Activated CD8-positive, alpha-beta T cell treated with anti-CD3 and anti-CD28 coated beads for 36 hours (primary cell): ENCODE data around the gene HNRNPM. TPM values are rescaled to one million over a fixed set of nuclear protein-coding genes. Genes with fewer than 3 reads are reported as not detected.
A peak's percentile ranks its signal among the peaks of the same experiment; 100 is the strongest.
"Not testable (repeated sequence)": the region's sequence is repeated elsewhere in the genome, so short reads cannot be mapped to it uniquely, and the experiment has no call there.

ENCODE experiments used
- ATAC-seq: fragments of 200-7000 bp; cut with Tn5 transposase; one replicate; pipeline ENCODE4 v1.10.0; 2021; ENCODE audit warnings: mild to moderate bottlenecking, moderate library complexity
- CTCF ChIA-PET: fragments of 350-600 bp; sonication (Branson Sonifier 250); formaldehyde crosslinking; loops from one replicate; lab custom pipeline; 2021; ENCODE audit warnings: antibody characterized with exemption; lab: Charles Lee
- POLR2A ChIA-PET: fragments of 350-600 bp; sonication (Branson Sonifier 250); formaldehyde crosslinking; loops from one replicate; lab custom pipeline; 2021; ENCODE audit warnings: antibody characterized with exemption; lab: Charles Lee
- DNase-seq: peaks from one replicate; pipeline ENCODE4 v3.0.0-alpha.2; 2020
- H3K27ac Mint-ChIP-seq: one replicate; pipeline ENCODE4 v1.8.0; 2021; ENCODE audit warnings: mild to moderate bottlenecking, mixed read lengths
- H3K27me3 Mint-ChIP-seq: one replicate; pipeline ENCODE4 v1.8.0; 2021; ENCODE audit warnings: mixed read lengths
- H3K36me3 Mint-ChIP-seq: one replicate; pipeline ENCODE4 v1.8.0; 2021; ENCODE audit warnings: low read depth, mixed read lengths
- H3K4me1 Mint-ChIP-seq: one replicate; pipeline ENCODE4 v1.8.0; 2021; ENCODE audit warnings: low read depth, mixed read lengths
- H3K4me3 Mint-ChIP-seq: one replicate; pipeline ENCODE4 v1.8.0; 2021; ENCODE audit warnings: mild to moderate bottlenecking, moderate library complexity, mixed read lengths
- H3K9me3 Mint-ChIP-seq: one replicate; pipeline ENCODE4 v1.8.0; 2021; ENCODE audit warnings: mixed read lengths
- CTCF ChIP-seq: fragments of 200-600 bp; IDR thresholded peaks from one replicate; pipeline ENCODE4 v1.8.0; 2022; ENCODE audit warnings: antibody characterized with exemption, mild to moderate bottlenecking
- intact Hi-C: fragments of 100-400 bp; cut with micrococcal nuclease; formaldehyde crosslinking; loops from one replicate; pipeline ENCODE4 v1.10.0; 2022
- total RNA-seq, 2 experiments: library from RNA; stranded (reverse); gene quantifications; one replicate each; pipeline ENCODE4 v1.2.3, GENCODE V29; 2021

The HNRNPM gene
- total RNA-seq, 2 experiments from 2014 or later = 242 to 254 TPM

GRCh38 chr19:8511573-8512101 is 66.9 kb downstream of the HNRNPM start:
- DNase-seq (no peak), ATAC-seq (no peak)
- no peak for TF ChIP-seq CTCF
- H3K36me3 Mint-ChIP-seq = peaks cover 5% of the 10 kb centered on the region
- no peak overlapping the region for H3K27ac Mint-ChIP-seq
- CTCF ChIA-PET = interaction anchor here (10.2 kb wide), 1 partner anchor 67 kb away, joined by 117 read pairs; the partner anchor contains the start of gene MYO1F
- no peaks in the 10 kb centered on the region for H3K9me3 Mint-ChIP-seq
- intact Hi-C loops = loop anchor here (5.0 kb wide), 1 partner anchor 66 kb away; the partner anchor contains the start of gene MYO1F
- no peaks in the 10 kb centered on the region for H3K27me3 Mint-ChIP-seq
- POLR2A ChIA-PET = interaction anchor here (0.5 kb wide), 1 partner anchor 215 kb away, joined by 3 read pairs; no protein-coding TSS in a partner anchor
- H3K4me3 Mint-ChIP-seq = no peak overlapping the region
- H3K4me1 Mint-ChIP-seq = peaks cover 27% of the 10 kb centered on the region

- Mint-ChIP-seq H3K9me3 (no peaks in the 10 kb centered on the region), H3K36me3 (peaks cover 5% of the 10 kb centered on the region), H3K4me3 (peak overlapping the region; percentile 58), H3K27ac (peak overlapping the region; percentile 86), H3K4me1 (peaks cover 28% of the 10 kb centered on the region), H3K27me3 (no peaks in the 10 kb centered on the region)
- intact Hi-C loops = loop anchor here (5.0 kb wide), 1 partner anchor 65 kb away; the partner anchor contains the start of gene MYO1F
- POLR2A ChIA-PET = interaction anchor here (1.3 to 3.0 kb wide), 8 partner anchors 12 to 181 kb away, joined by 3 to 24 read pairs (median 10); partner anchors contain the start of genes MARCHF2 and MYO1F
- DNase-seq (peak; percentile 51), ATAC-seq (no peak)
- TF ChIP-seq CTCF = no peak
- CTCF ChIA-PET = interaction anchor here (1.0 to 10.2 kb wide), 4 partner anchors 59 to 99 kb away, joined by 3 to 117 read pairs (median 6); partner anchors contain the start of genes MARCHF2 and MYO1F
These were observed 67.6 kb downstream of the HNRNPM start for GRCh38 chr19:8512115-8512967.

- CTCF ChIA-PET = interaction anchor here (0.9 to 10.2 kb wide), 8 partner anchors 8 to 129 kb away, joined by 3 to 117 read pairs (median 4); partner anchors contain the start of genes MARCHF2 and MYO1F
- no peak for ATAC-seq
- Mint-ChIP-seq H3K27ac (peak overlapping the region; percentile 99), H3K9me3 (no peaks in the 10 kb centered on the region), H3K4me1 (peaks cover 36% of the 10 kb centered on the region), H3K27me3 (no peaks in the 10 kb centered on the region), H3K4me3 (peak overlapping the region; percentile 88), H3K36me3 (peaks cover 5% of the 10 kb centered on the region)
- DNase-seq = no peak
- intact Hi-C loops = loop anchor here (5.0 kb wide), 1 partner anchor 64 kb away; the partner anchor contains the start of gene MYO1F
- POLR2A ChIA-PET = interaction anchor here (0.7 to 3.0 kb wide), 25 partner anchors 10 to 196 kb away, joined by 3 to 24 read pairs (median 4); partner anchors contain the start of genes HNRNPM, MARCHF2, MYO1F and PRAM1
- TF ChIP-seq CTCF = no peak
These were observed 68.4 kb downstream of the HNRNPM start for GRCh38 chr19:8513036-8513686.

- Mint-ChIP-seq H3K4me3 (peak within 1 kb of the TSS; percentile 88), H3K4me1 (peaks cover 41% of the 10 kb centered on the region), H3K9me3 (no peaks in the 10 kb centered on the region), H3K27me3 (no peaks in the 10 kb centered on the region), H3K36me3 (peaks cover 5% of the 10 kb centered on the region), H3K27ac (peak within 1 kb of the TSS; percentile 99)
- POLR2A ChIA-PET = interaction anchor here (0.7 to 3.0 kb wide), 27 partner anchors 8 to 197 kb away, joined by 3 to 24 read pairs (median 3); partner anchors contain the start of genes HNRNPM, MARCHF2, MYO1F and PRAM1
- TF ChIP-seq CTCF = no peak
- intact Hi-C loops = loop anchor here (5.0 kb wide), 1 partner anchor 63 kb away; the partner anchor contains the start of gene MYO1F
- ATAC-seq (peak; percentile 83), DNase-seq (peak; percentile 98)
- CTCF ChIA-PET = interaction anchor here (0.6 to 10.2 kb wide), 12 partner anchors 9 to 128 kb away, joined by 3 to 117 read pairs (median 3); partner anchors contain the start of genes MARCHF2, MYO1F and PRAM1
These were observed 69.1 kb downstream of the HNRNPM start, which contains the start of gene ZNF414 for GRCh38 chr19:8513687-8514504. TSS of gene ZNF414 (minus strand) at chr19:8514167. CDS start at chr19:8514046, 121 bp downstream.

DNA sequence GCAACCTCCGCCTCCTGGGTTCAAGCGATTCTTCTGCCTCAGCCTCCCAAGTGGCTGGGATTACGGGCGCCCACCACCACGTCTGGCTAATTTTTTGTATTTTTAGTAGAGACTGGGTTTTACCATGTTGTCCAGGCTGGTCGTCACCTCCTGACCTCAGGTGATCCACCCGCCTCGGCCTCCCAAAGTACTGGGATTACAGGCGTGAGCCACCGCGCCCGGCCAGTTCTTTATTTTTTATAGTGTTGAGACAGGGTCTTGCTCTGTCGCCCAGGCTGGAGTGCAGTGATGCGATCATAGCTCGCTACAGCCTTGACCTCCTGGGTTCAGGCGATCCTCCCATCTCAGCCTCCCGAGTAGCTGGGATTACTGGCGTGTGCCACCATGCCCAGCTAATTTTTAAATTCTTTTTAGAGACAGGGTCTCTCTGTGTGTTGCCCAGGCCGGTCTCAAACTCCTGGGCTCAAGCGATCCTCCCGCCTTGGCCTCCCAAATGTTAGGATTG is 69.8 kb downstream of the HNRNPM start:
- ChIA-PET CTCF (interaction anchor here (0.9 to 10.2 kb wide), 8 partner anchors 9 to 127 kb away, joined by 3 to 117 read pairs (median 4); partner anchors contain the start of genes MYO1F and PRAM1), POLR2A (interaction anchor here (0.9 to 3.0 kb wide), 19 partner anchors 9 to 191 kb away, joined by 3 to 24 read pairs (median 4); partner anchors contain the start of genes HNRNPM, MARCHF2 and MYO1F)
- peak overlapping the region; percentile 88 for H3K4me3 Mint-ChIP-seq
- not testable (repeated sequence) for ATAC-seq, DNase-seq, H3K9me3 Mint-ChIP-seq, H3K36me3 Mint-ChIP-seq, H3K27me3 Mint-ChIP-seq
- H3K27ac Mint-ChIP-seq = peak overlapping the region; percentile 99
- intact Hi-C loops = loop anchor here (5.0 kb wide), 1 partner anchor 63 kb away; the partner anchor contains the start of gene MYO1F
- peaks cover 41% of the 10 kb centered on the region for H3K4me1 Mint-ChIP-seq
